ENCODE measurements around the gene ZNF320.
"Not testable (repeated sequence)": the region's sequence is repeated elsewhere in the genome, so short reads cannot be mapped to it uniquely, and the experiment has no call there.

ZNF320 gene

DNA sequence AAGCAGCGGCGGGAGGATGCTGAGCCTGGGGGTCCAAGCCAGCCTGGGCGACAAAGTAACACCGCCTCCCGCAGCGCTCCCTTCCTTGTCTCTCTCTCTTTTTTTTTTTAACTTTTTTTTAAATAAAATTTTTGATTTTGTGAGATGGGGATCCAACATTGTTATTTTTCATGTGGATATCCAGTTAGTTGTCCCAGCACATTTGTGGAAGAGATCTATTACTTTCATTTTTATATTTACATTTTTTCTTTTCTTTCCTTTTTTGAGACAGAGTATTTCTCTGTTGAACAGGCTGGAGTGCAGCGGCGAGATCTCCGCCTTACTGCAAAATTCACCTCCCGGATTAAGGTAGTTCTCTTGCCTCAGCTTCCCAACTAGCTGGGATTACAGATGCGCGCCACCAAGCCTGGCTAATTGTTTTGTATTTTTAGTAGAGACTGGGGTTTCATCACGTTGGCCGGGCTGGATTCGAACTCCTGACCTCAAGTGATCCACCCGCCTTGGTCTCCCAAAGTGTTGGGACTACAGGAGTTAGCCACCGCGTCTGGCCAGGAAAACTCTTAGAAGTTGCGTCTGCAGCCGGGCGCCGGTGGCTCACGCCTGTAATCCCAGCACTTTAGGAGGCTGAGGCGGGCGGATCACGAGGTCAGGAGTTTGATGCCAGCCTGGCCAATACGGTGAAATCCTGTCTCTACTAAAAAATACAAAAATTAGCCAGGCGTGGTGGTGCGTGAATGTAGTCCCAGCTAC is 45.9 kb upstream of the ZNF320 start:
- no peak for DNase-seq (ENCODE audit: low spot score)
- in situ Hi-C loops (cut with MboI; ENCODE audit: low sequenced_read_pairs, unreplicated experiment) = no loop called here
- TF ChIP-seq, protein P1, sequence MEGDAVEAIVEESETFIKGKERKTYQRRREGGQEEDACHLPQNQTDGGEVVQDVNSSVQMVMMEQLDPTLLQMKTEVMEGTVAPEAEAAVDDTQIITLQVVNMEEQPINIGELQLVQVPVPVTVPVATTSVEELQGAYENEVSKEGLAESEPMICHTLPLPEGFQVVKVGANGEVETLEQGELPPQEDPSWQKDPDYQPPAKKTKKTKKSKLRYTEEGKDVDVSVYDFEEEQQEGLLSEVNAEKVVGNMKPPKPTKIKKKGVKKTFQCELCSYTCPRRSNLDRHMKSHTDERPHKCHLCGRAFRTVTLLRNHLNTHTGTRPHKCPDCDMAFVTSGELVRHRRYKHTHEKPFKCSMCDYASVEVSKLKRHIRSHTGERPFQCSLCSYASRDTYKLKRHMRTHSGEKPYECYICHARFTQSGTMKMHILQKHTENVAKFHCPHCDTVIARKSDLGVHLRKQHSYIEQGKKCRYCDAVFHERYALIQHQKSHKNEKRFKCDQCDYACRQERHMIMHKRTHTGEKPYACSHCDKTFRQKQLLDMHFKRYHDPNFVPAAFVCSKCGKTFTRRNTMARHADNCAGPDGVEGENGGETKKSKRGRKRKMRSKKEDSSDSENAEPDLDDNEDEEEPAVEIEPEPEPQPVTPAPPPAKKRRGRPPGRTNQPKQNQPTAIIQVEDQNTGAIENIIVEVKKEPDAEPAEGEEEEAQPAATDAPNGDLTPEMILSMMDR (IDR thresholded peaks at IDR 0.05; ENCODE audit: borderline replicate concordance, control extremely low read depth, extremely low read depth, insufficient read depth, missing control alignments) = no peak

- TF ChIP-seq, protein P1 (IDR thresholded peaks at IDR 0.05; ENCODE audit: borderline replicate concordance, control extremely low read depth, extremely low read depth, insufficient read depth, missing control alignments) = no peak
Observed at GRCh38 chr19:52942386-52943133, 45.1 kb upstream of the ZNF320 start.

DNA sequence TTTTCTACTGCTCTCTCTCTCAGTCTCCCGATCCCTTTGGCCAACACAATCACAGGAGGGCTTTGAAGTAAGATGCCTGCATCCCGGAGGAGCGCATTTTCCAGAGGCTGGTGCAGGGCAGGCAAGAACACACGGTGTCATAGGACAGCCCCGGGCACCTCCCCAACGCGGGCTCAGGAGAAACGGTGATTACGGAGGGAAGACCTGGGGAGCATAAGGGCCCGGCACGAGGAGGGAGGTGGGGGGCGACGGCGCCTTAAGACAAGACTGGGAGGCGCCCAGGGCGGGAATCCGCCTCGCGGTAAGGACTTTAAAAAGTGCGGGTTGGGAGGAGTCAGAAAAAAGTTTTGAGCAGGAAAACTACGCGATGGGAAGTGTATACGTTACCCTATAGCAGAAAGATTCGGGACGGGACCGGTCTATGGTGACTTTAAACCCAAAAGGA is 44.5 kb upstream of the ZNF320 start:
- no peak for DNase-seq (ENCODE audit: low spot score)
- in situ Hi-C loops (cut with MboI; ENCODE audit: low sequenced_read_pairs, unreplicated experiment) = no loop called here
- TF ChIP-seq, protein P1 (IDR thresholded peaks at IDR 0.05; ENCODE audit: borderline replicate concordance, control extremely low read depth, extremely low read depth, insufficient read depth, missing control alignments) = no peak

More at GRCh38 chr19:52942386-52943133, 45.1 kb upstream of the ZNF320 start:
- DNase-seq (ENCODE audit: low spot score) = peak; percentile 97
- in situ Hi-C loops (cut with MboI; ENCODE audit: low sequenced_read_pairs, unreplicated experiment) = no loop called here

- DNase-seq (ENCODE audit: low spot score); in situ Hi-C loops (cut with MboI; ENCODE audit: low sequenced_read_pairs, unreplicated experiment): not testable (repeated sequence)
Observed at GRCh38 chr19:52941523-52941922, 44.1 kb upstream of the ZNF320 start.

GRCh38 chr19:52940905-52941304 is 43.5 kb upstream of the ZNF320 start:
- in situ Hi-C loops (cut with MboI; ENCODE audit: low sequenced_read_pairs, unreplicated experiment); DNase-seq (ENCODE audit: low spot score): not testable (repeated sequence)

GRCh38 chr19:52938761-52939160 is 41.3 kb upstream of the ZNF320 start:
- in situ Hi-C loops (cut with MboI; ENCODE audit: low sequenced_read_pairs, unreplicated experiment) = no loop called here
- TF ChIP-seq, protein P1 (IDR thresholded peaks at IDR 0.05; ENCODE audit: borderline replicate concordance, control extremely low read depth, extremely low read depth, insufficient read depth, missing control alignments) = no peak
- DNase-seq (ENCODE audit: low spot score) = no peak

GRCh38 chr19:52936954-52937325 is 39.5 kb upstream of the ZNF320 start:
- TF ChIP-seq, protein P1 (IDR thresholded peaks at IDR 0.05; ENCODE audit: borderline replicate concordance, control extremely low read depth, extremely low read depth, insufficient read depth, missing control alignments) = no peak
- DNase-seq (ENCODE audit: low spot score) = no peak
- in situ Hi-C loops (cut with MboI; ENCODE audit: low sequenced_read_pairs, unreplicated experiment) = no loop called here

Measured in GM13976 (cell line).